Neural progenitor cell (in vitro differentiated cells): ENCODE data around the gene NPFF.

Source experiments
- EZH2phosphoT487 ChIP-seq: fragments of 200-600 bp; sonication (generic); IDR thresholded peaks from 2 replicates; pipeline ENCODE4 v1.6.1; 2017; ENCODE audit warnings: antibody characterized with exemption
- TF ChIP-seq, protein P1 (sequence below): fragments of 200-600 bp; sonication (generic); IDR thresholded peaks from 2 replicates; pipeline ENCODE4 v1.5.1; 2017; ENCODE audit warnings: antibody characterized with exemption, mild to moderate bottlenecking

- TF ChIP-seq, protein P1, sequence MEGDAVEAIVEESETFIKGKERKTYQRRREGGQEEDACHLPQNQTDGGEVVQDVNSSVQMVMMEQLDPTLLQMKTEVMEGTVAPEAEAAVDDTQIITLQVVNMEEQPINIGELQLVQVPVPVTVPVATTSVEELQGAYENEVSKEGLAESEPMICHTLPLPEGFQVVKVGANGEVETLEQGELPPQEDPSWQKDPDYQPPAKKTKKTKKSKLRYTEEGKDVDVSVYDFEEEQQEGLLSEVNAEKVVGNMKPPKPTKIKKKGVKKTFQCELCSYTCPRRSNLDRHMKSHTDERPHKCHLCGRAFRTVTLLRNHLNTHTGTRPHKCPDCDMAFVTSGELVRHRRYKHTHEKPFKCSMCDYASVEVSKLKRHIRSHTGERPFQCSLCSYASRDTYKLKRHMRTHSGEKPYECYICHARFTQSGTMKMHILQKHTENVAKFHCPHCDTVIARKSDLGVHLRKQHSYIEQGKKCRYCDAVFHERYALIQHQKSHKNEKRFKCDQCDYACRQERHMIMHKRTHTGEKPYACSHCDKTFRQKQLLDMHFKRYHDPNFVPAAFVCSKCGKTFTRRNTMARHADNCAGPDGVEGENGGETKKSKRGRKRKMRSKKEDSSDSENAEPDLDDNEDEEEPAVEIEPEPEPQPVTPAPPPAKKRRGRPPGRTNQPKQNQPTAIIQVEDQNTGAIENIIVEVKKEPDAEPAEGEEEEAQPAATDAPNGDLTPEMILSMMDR: no peak
- TF ChIP-seq EZH2phosphoT487: no peak
These were observed 17.9 kb downstream of the NPFF start for GRCh38 chr12:53489242-53489864.
